ENCODE data around the gene CLCN6. TPM values are rescaled to one million over a fixed set of nuclear protein-coding genes. Genes with fewer than 3 reads are reported as not detected.

The CLCN6 gene
- total RNA-seq, 1 experiment from 2014 or later, result 30.4 TPM

DNA sequence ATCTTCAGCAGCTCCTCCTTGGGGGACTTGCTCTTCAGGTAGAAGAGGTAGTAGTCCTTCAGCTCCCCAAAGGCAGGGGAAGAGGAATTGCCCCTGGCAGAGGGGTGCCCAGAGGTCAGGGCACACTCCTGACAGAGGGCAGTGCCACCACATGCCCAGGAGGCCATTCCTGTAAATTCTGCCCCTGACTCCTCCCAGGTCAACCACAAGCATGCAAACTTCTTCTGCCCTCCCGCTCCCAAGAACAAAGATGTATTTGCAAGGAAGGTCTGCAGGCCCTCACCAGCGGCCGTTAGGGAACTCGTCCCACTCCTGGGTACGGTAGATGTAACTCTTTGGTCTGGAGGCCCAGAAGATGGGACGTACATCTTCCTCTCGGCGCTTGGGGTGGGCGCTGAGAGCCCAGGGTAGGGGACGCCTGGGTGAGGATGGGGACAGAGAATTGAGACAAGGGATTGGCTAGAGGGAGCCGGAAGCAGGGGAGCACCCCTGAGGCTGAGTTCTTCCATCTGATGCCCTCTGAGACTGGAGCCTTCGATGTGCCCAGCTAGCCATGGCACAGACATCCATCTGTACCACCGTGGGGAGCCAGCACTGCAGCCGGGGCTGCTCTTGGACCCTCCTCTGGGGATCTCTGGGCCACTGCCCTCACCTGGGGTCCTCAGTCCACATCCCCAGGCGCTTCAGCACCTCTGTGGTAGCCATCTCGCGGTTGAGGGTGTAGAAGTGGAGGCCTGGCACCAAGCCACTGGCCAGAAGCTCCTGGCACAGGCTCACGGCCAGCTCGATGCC lies 11.3 kb upstream of the CLCN6 start:
- no peaks in the 10 kb centered on the region for H3K27me3 ChIP-seq (replicated peaks; ENCODE audit: control insufficient read depth, insufficient read depth, low read length)
- peaks cover 19% of the 10 kb centered on the region for H3K4me1 ChIP-seq
- Mint-ChIP-seq H3K4me3 (ENCODE audit: unreplicated experiment) (no peak overlapping the region), H3K27me3 (ENCODE audit: insufficient read depth, unreplicated experiment) (no peaks in the 10 kb centered on the region), H3K9me3 (ENCODE audit: unreplicated experiment) (no peaks in the 10 kb centered on the region), H3K36me3 (ENCODE audit: insufficient read depth, unreplicated experiment) (peaks cover 14% of the 10 kb centered on the region), H3K4me1 (ENCODE audit: low read depth, unreplicated experiment) (peaks cover 25% of the 10 kb centered on the region), H3K27ac (ENCODE audit: unreplicated experiment) (no peak overlapping the region)
- TF ChIP-seq, protein P1, sequence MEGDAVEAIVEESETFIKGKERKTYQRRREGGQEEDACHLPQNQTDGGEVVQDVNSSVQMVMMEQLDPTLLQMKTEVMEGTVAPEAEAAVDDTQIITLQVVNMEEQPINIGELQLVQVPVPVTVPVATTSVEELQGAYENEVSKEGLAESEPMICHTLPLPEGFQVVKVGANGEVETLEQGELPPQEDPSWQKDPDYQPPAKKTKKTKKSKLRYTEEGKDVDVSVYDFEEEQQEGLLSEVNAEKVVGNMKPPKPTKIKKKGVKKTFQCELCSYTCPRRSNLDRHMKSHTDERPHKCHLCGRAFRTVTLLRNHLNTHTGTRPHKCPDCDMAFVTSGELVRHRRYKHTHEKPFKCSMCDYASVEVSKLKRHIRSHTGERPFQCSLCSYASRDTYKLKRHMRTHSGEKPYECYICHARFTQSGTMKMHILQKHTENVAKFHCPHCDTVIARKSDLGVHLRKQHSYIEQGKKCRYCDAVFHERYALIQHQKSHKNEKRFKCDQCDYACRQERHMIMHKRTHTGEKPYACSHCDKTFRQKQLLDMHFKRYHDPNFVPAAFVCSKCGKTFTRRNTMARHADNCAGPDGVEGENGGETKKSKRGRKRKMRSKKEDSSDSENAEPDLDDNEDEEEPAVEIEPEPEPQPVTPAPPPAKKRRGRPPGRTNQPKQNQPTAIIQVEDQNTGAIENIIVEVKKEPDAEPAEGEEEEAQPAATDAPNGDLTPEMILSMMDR (IDR thresholded peaks at IDR 0.05; ENCODE audit: insufficient read depth in 1 of 2, low read depth in 1 of 2, low read length in 1 of 2, severe bottlenecking in 1 of 2, unreplicated experiment in 1 of 2), result no peak
- H3K36me3 ChIP-seq (ENCODE audit: control insufficient read depth, insufficient read depth, low read length), result peaks cover 1% of the 10 kb centered on the region; the same call in 1 of the 2 replicates
- ChIA-PET CTCF (no interaction called here), POLR2A (interaction anchor here (0.5 kb wide), 1 partner anchor 11 kb away, joined by 3 read pairs; the partner anchor contains the start of genes CLCN6 and MTHFR)
- no peaks in the 10 kb centered on the region for H3K9me3 ChIP-seq
- no TSS peak for BruUV-seq (replicated peaks)
- intact Hi-C loops (cut with micrococcal nuclease; ENCODE audit: unreplicated experiment), result no loop called here
- DNase-seq, result no peak
- H3K4me3 ChIP-seq (ENCODE audit: low read depth, low read length), result no peak overlapping the region

DNA sequence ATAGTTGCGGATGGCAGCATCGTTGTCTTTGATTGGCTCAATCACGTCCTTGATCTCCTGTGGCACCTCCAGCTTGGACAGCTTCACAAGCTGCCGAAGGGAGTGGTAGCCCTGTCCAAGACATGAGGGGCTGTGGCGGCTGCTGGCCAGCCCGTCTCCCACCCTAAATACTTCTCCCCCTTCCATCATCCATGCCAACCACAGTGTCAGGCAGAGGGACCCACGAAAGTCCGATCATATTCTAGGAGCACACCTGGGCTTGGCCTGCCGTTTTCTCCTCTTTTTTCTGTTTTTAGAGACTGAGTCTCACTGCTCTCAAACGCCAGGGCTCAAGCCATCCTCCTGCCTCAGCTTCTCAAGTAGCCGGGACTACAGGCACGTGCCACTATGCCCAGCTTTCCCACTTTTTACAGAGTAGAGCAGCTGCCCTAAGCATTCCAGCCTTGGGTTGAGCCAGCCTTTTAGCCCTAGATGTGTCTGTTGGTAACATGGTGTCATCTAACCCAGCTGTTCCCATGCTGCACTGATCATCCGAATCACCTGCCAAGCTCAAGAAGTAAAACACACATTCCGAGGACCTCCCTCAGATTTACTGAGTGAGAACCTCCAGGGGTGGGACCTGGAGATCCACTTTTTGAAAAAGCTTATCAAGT lies 10.6 kb upstream of the CLCN6 start:
- Mint-ChIP-seq H3K4me3 (ENCODE audit: unreplicated experiment) (no peak overlapping the region), H3K9me3 (ENCODE audit: unreplicated experiment) (no peaks in the 10 kb centered on the region), H3K36me3 (ENCODE audit: insufficient read depth, unreplicated experiment) (peaks cover 14% of the 10 kb centered on the region), H3K27ac (ENCODE audit: unreplicated experiment) (no peak overlapping the region), H3K27me3 (ENCODE audit: insufficient read depth, unreplicated experiment) (no peaks in the 10 kb centered on the region), H3K4me1 (ENCODE audit: low read depth, unreplicated experiment) (peaks cover 23% of the 10 kb centered on the region)
- no peak for DNase-seq
- H3K4me3 ChIP-seq (ENCODE audit: low read depth, low read length), result no peak overlapping the region
- no peaks in the 10 kb centered on the region for H3K9me3 ChIP-seq
- intact Hi-C loops (cut with micrococcal nuclease; ENCODE audit: unreplicated experiment), result no loop called here
- TF ChIP-seq, protein P1 (IDR thresholded peaks at IDR 0.05; ENCODE audit: insufficient read depth in 1 of 2, low read depth in 1 of 2, low read length in 1 of 2, severe bottlenecking in 1 of 2, unreplicated experiment in 1 of 2), result no peak
- POLR2A ChIA-PET, result no interaction called here
- H3K36me3 ChIP-seq (ENCODE audit: control insufficient read depth, insufficient read depth, low read length), result peaks cover 1% of the 10 kb centered on the region; the same call in 1 of the 2 replicates
- no TSS peak for BruUV-seq (replicated peaks)
- no peaks in the 10 kb centered on the region for H3K27me3 ChIP-seq (replicated peaks; ENCODE audit: control insufficient read depth, insufficient read depth, low read length)
- H3K4me1 ChIP-seq, result peaks cover 19% of the 10 kb centered on the region
- CTCF ChIA-PET, result no interaction called here

DNA sequence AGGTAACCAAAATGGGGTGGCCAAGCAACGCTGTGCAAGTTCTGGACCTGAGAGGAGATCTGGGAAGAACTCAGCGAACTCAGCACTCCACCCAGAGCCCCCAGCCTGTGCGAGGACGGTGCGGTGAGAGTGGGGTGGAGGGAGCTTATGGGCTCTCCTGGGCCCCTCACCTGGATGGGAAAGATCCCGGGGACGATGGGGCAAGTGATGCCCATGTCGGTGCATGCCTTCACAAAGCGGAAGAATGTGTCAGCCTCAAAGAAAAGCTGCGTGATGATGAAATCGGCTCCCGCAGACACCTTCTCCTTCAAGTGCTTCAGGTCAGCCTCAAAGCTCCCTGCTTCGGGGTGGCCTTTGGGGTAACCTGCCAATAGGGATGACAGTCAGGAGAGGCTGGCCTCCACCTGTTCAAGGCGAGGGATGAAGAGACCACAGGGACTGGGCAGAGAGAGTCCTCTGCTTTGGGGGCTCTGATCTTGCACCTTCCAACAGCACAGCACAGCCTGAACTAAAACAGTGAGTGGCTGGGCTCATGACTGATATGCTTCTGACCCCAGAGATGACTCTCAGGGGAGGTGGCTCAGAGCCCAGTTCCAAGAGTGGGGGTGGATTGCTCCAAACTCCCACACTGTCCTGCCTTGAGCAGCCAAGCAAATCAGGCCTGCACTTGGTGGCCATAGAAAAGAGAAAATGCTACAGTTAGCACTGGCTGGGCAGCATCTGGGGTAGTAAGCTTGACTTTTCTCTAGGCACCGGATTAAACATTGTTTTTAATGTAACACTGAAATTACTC lies 9.8 kb upstream of the CLCN6 start:
- peaks cover 14% of the 10 kb centered on the region for H3K36me3 Mint-ChIP-seq (ENCODE audit: insufficient read depth, unreplicated experiment)
- POLR2A ChIA-PET, result no interaction called here
- no peak for DNase-seq
- Histone ChIP-seq H3K4me3 (ENCODE audit: low read depth, low read length) (no peak overlapping the region), H3K36me3 (ENCODE audit: control insufficient read depth, insufficient read depth, low read length) (peaks cover 5% of the 10 kb centered on the region), H3K9me3 (no peaks in the 10 kb centered on the region), H3K4me1 (peaks cover 19% of the 10 kb centered on the region), H3K27me3 (replicated peaks; ENCODE audit: control insufficient read depth, insufficient read depth, low read length) (no peaks in the 10 kb centered on the region)
- no peak overlapping the region for H3K27ac Mint-ChIP-seq (ENCODE audit: unreplicated experiment)
- intact Hi-C loops (cut with micrococcal nuclease; ENCODE audit: unreplicated experiment), result no loop called here
- CTCF ChIA-PET, result no interaction called here
- H3K4me1 Mint-ChIP-seq (ENCODE audit: low read depth, unreplicated experiment), result peaks cover 17% of the 10 kb centered on the region
- no peak overlapping the region for H3K4me3 Mint-ChIP-seq (ENCODE audit: unreplicated experiment)
- no TSS peak for BruUV-seq (replicated peaks)
- H3K27me3 Mint-ChIP-seq (ENCODE audit: insufficient read depth, unreplicated experiment), result no peaks in the 10 kb centered on the region
- no peaks in the 10 kb centered on the region for H3K9me3 Mint-ChIP-seq (ENCODE audit: unreplicated experiment)
- TF ChIP-seq, protein P1 (IDR thresholded peaks at IDR 0.05; ENCODE audit: insufficient read depth in 1 of 2, low read depth in 1 of 2, low read length in 1 of 2, severe bottlenecking in 1 of 2, unreplicated experiment in 1 of 2), result no peak

Measured in Caco-2 (cell line).